Loucy (cell line): ENCODE measurements around the gene BCO2.

Experiments used
- H2AFZ ChIP-seq: fragments of 200-600 bp; sonication (generic); 2 replicates; pipeline ENCODE4 v1.6.0; 2016; ENCODE audit warnings: antibody characterized with exemption, mild to moderate bottlenecking, low read length, moderate library complexity
- H3F3A ChIP-seq: fragments of 200-600 bp; 2 replicates; pipeline ENCODE4 v1.6.0; 2016; ENCODE audit warnings: antibody characterized with exemption, low read depth, mild to moderate bottlenecking
- H3K27me3 ChIP-seq: fragments of 200-600 bp; sonication (generic); 2 replicates; pipeline ENCODE4 v1.6.1; 2014; ENCODE audit warnings: low read length, mild to moderate bottlenecking; ENCODE audit not compliant: insufficient read depth, poor library complexity, severe bottlenecking
- H3K36me3 ChIP-seq: fragments of 200-600 bp; sonication (generic); 2 replicates; pipeline ENCODE4 v1.6.1; 2016; ENCODE audit warnings: low read length; ENCODE audit not compliant: insufficient read depth
- H3K4me1 ChIP-seq: fragments of 200-600 bp; sonication (generic); 2 replicates; pipeline ENCODE4 v1.5.1; 2014; ENCODE audit warnings: low read length, mild to moderate bottlenecking; ENCODE audit not compliant: insufficient read depth, poor library complexity, severe bottlenecking
- H3K4me2 ChIP-seq: fragments of 200-600 bp; sonication (generic); 2 replicates; pipeline ENCODE4 v1.6.0; 2014; ENCODE audit warnings: antibody characterized with exemption, low read length, low read depth, mild to moderate bottlenecking; ENCODE audit not compliant: poor library complexity, severe bottlenecking
- H3K4me3 ChIP-seq: fragments of 200-600 bp; sonication (generic); 2 replicates; pipeline ENCODE4 v1.5.1; 2014; ENCODE audit warnings: low read length, mild to moderate bottlenecking, mixed read lengths; ENCODE audit not compliant: poor library complexity, severe bottlenecking
- H3K79me2 ChIP-seq: fragments of 200-600 bp; sonication (generic); 2 replicates; pipeline ENCODE4 v1.6.1; 2014; ENCODE audit warnings: low read length; ENCODE audit not compliant: insufficient read depth
- H3K9ac ChIP-seq: fragments of 200-600 bp; sonication (generic); 2 replicates; pipeline ENCODE4 v1.6.0; 2014; ENCODE audit warnings: mild to moderate bottlenecking, low read depth, low read length, moderate library complexity; ENCODE audit not compliant: poor library complexity, severe bottlenecking
- H3K9me2 ChIP-seq: fragments of 200-600 bp; sonication (generic); replicated peaks from 2 replicates; pipeline ENCODE4 v1.6.1; 2016; ENCODE audit warnings: low read depth, low read length, mixed read lengths
- H3K9me3 ChIP-seq: fragments of 200-600 bp; sonication (generic); 2 replicates; pipeline ENCODE4 v1.6.1; 2014; ENCODE audit warnings: mild to moderate bottlenecking, antibody characterized with exemption, low read length, low read depth; ENCODE audit not compliant: insufficient read depth
- H4K20me1 ChIP-seq: fragments of 200-600 bp; sonication (generic); 2 replicates; pipeline ENCODE4 v1.6.0; 2014; ENCODE audit warnings: antibody characterized with exemption, low read length, mild to moderate bottlenecking; ENCODE audit not compliant: insufficient read depth, poor library complexity, severe bottlenecking
- EZH2phosphoT487 ChIP-seq: fragments of 200-600 bp; IDR thresholded peaks from 2 replicates; pipeline ENCODE4 v1.6.1; 2018; ENCODE audit warnings: antibody characterized with exemption, mild to moderate bottlenecking, moderate library complexity, borderline replicate concordance
- TF ChIP-seq, protein P1 (sequence below): fragments of 200-600 bp; sonication (generic); conservative IDR thresholded peaks from 2 replicates; pipeline ENCODE4 v1.5.1; 2014; ENCODE audit warnings: mild to moderate bottlenecking, antibody characterized with exemption, low read length

Gene BCO2

DNA sequence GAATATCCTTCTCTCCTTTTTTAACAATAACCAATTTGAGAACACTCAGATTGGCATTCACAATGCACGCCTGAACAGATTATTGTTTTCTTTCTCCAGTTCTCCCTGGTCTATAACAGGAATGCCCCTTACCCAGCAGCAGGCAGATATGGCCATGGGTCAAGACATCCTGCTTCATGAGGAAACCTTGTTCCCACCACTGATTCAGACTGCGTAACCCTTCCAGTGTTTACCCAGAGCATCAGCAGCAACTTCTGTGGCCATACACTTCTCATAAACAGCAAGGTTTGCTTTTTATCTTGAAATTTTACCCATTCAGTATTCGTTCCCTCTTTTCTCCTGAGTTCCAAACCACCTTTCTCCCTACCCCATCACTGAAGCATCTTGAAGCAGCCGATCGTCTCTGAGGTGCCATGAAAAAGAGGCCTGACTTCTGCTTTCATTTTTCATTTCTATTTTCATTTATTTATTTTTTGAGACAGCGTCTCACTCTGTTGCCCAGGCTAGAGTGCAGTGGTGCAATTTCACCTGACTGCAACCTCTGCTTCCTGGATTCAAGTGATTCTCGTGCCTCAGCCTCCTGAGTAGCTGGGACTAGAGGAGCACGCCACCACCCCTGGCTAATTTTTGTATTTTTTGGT lies 60.6 kb downstream of the BCO2 start:
- Histone ChIP-seq H3F3A (no peaks in the 10 kb centered on the region), H3K4me1 (no peaks in the 10 kb centered on the region), H3K4me3 (no peak overlapping the region), H3K9me2 (no peaks in the 10 kb centered on the region), H2AFZ (no peak overlapping the region), H3K36me3 (peaks cover 24% of the 10 kb centered on the region), H3K9me3 (no peaks in the 10 kb centered on the region), H3K4me2 (no peak overlapping the region), H3K9ac (no peak overlapping the region), H4K20me1 (no peaks in the 10 kb centered on the region), H3K27me3 (no peaks in the 10 kb centered on the region), H3K79me2 (0 out of 2 replicates have a peak, but pooled peaks cover 1% of the 10 kb centered on the region)
- TF ChIP-seq, protein P1, sequence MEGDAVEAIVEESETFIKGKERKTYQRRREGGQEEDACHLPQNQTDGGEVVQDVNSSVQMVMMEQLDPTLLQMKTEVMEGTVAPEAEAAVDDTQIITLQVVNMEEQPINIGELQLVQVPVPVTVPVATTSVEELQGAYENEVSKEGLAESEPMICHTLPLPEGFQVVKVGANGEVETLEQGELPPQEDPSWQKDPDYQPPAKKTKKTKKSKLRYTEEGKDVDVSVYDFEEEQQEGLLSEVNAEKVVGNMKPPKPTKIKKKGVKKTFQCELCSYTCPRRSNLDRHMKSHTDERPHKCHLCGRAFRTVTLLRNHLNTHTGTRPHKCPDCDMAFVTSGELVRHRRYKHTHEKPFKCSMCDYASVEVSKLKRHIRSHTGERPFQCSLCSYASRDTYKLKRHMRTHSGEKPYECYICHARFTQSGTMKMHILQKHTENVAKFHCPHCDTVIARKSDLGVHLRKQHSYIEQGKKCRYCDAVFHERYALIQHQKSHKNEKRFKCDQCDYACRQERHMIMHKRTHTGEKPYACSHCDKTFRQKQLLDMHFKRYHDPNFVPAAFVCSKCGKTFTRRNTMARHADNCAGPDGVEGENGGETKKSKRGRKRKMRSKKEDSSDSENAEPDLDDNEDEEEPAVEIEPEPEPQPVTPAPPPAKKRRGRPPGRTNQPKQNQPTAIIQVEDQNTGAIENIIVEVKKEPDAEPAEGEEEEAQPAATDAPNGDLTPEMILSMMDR: no peak
- TF ChIP-seq EZH2phosphoT487: no peak

DNA sequence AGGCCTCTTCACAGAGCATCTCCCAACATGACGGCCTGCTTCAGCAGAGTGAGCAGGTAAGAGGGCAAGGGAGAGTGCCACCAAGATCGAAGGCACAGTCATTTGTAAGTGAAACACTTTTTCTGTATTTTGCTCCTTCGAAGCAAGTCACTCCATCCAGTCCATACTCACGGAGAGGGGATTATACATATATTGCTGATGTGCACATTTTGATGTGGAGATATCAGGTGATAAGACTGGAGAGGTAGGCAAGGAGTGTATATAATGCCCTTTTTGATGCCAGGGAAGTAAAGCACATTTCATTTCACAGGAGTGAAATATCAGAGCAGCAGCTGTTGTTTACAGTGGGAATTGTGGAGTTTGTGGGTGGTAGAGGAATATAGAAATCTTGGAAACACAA lies 62.1 kb downstream of the BCO2 start:
- Histone ChIP-seq H3K9ac (no peak overlapping the region), H3K27me3 (no peaks in the 10 kb centered on the region), H3K9me3 (no peaks in the 10 kb centered on the region), H3K9me2 (no peaks in the 10 kb centered on the region), H3K36me3 (peaks cover 24% of the 10 kb centered on the region), H2AFZ (no peak overlapping the region), H4K20me1 (no peaks in the 10 kb centered on the region), H3F3A (no peaks in the 10 kb centered on the region), H3K4me2 (no peak overlapping the region), H3K4me3 (no peak overlapping the region), H3K79me2 (no peaks in the 10 kb centered on the region), H3K4me1 (no peaks in the 10 kb centered on the region)
- no peak for TF ChIP-seq EZH2phosphoT487
- TF ChIP-seq, protein P1: no peak

DNA sequence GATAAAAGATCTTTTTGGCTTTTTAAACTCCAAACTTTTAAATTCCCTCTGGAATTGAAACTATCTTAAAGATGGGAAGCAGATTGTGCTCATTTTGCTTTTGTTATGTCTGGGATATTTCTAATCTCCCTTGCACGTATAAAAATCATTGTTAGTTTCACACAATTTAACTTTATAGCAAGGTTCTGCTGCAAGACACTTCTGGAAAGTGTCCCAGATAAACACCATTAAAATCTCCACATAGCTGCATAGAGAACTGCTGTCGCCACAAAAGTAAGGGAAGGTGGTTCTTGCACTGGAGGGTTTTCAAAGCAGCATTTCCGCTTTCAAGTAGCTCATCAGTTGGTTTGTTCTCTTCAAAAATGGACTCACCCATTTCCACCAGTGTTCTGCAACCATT lies 62.7 kb downstream of the BCO2 start:
- no peak for TF ChIP-seq EZH2phosphoT487
- TF ChIP-seq, protein P1: no peak
- H3K9me2 ChIP-seq: no peaks in the 10 kb centered on the region
- H2AFZ ChIP-seq: no peak overlapping the region
- no peaks in the 10 kb centered on the region for H3F3A ChIP-seq
- H3K79me2 ChIP-seq: no peaks in the 10 kb centered on the region
- H3K27me3 ChIP-seq: no peaks in the 10 kb centered on the region
- H3K4me1 ChIP-seq: no peaks in the 10 kb centered on the region
- H3K4me2 ChIP-seq: no peak overlapping the region
- no peak overlapping the region for H3K4me3 ChIP-seq
- no peaks in the 10 kb centered on the region for H4K20me1 ChIP-seq
- H3K9ac ChIP-seq: no peak overlapping the region
- peaks cover 24% of the 10 kb centered on the region for H3K36me3 ChIP-seq
- no peaks in the 10 kb centered on the region for H3K9me3 ChIP-seq
